ENCODE measurements around the gene LEMD2. TPM values are rescaled to one million over a fixed set of nuclear protein-coding genes. Genes with fewer than 3 reads are reported as not detected.

The LEMD2 gene
- total and polyA plus RNA-seq, 2 donors (not counting 3 experiments of a cell fraction or from before 2014, with no cell fraction given) = 61.1 to 81.8 TPM

DNA sequence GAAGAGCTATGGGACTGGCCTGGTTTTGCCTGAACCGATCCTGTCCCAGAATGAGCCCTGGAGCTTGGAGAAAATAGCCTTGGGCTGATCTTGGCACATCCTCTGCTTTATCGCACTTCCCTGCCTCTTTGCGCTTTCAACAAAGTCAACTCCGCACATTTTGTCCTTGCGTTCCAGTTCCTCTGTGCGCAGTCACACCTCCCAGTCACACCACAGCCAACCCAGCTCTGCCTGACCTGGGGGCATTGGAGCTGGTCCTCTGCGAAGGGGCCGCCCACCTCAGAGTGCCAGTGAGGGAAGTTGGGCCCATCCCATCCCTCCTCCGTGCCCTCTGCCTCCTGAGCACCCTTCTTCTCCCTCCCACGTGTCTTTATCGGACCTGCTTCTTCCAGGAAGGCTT lies 60.5 kb downstream of the LEMD2 start:
- no peak overlapping the region for H3K27ac ChIP-seq (ENCODE audit: insufficient read depth, low read depth, low read length)
- H3K4me2 ChIP-seq (ENCODE audit: insufficient read depth, low read length) = no peak overlapping the region
- H3K9me1 ChIP-seq (replicated peaks; ENCODE audit: control insufficient read depth, extremely low read depth, insufficient read depth, low read length) = no peaks in the 10 kb centered on the region
- H3K79me2 ChIP-seq (ENCODE audit: control insufficient read depth, insufficient read depth, low read length) = no peaks in the 10 kb centered on the region
- no peaks in the 10 kb centered on the region for H3K9me3 ChIP-seq (replicated peaks; ENCODE audit: control insufficient read depth, insufficient read depth, low read length)
- FAIRE-seq (no peak), DNase-seq (ENCODE audit: low read depth, low spot score) (no peak)
- intact Hi-C loops (cut with micrococcal nuclease) = no loop called here
- peaks cover 5% of the 10 kb centered on the region in 2 experiments for H3K27me3 ChIP-seq (ENCODE audit: control insufficient read depth in 2 of 2, insufficient read depth in 2 of 2, low read length in 2 of 2)
- ChIA-PET POLR2A (no interaction called here), CTCF (interaction anchor here (1.0 kb wide), 1 partner anchor 17 kb away, joined by 3 read pairs; the partner anchor contains the start of gene UQCC2)
- TF ChIP-seq, protein P1, sequence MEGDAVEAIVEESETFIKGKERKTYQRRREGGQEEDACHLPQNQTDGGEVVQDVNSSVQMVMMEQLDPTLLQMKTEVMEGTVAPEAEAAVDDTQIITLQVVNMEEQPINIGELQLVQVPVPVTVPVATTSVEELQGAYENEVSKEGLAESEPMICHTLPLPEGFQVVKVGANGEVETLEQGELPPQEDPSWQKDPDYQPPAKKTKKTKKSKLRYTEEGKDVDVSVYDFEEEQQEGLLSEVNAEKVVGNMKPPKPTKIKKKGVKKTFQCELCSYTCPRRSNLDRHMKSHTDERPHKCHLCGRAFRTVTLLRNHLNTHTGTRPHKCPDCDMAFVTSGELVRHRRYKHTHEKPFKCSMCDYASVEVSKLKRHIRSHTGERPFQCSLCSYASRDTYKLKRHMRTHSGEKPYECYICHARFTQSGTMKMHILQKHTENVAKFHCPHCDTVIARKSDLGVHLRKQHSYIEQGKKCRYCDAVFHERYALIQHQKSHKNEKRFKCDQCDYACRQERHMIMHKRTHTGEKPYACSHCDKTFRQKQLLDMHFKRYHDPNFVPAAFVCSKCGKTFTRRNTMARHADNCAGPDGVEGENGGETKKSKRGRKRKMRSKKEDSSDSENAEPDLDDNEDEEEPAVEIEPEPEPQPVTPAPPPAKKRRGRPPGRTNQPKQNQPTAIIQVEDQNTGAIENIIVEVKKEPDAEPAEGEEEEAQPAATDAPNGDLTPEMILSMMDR (IDR thresholded peaks at IDR 0.05; ENCODE audit: extremely low read depth in 1 of 2, insufficient read depth in 1 of 2, low read depth in 1 of 2, low read length in 2 of 2) = no peak
- TF ChIP-seq MYC (IDR thresholded peaks at IDR 0.05; ENCODE audit: low read depth, low read length) (no peak), JUN (IDR thresholded peaks at IDR 0.05; ENCODE audit: borderline replicate concordance, insufficient read depth, insufficient read length, low read depth) (no peak), POLR2AphosphoS5 (IDR thresholded peaks at IDR 0.05; ENCODE audit: insufficient read depth, low read depth, low read length) (no peak), EZH2 (IDR thresholded peaks at IDR 0.05; ENCODE audit: borderline replicate concordance, low read depth, low read length, severe bottlenecking) (no peak), POLR2A (IDR thresholded peaks at IDR 0.05; ENCODE audit: low read depth, low read length) (no peak), FOS (IDR thresholded peaks at IDR 0.05; ENCODE audit: borderline replicate concordance, insufficient read depth, low read length) (no peak)
- TF ChIP-seq, protein P2, sequence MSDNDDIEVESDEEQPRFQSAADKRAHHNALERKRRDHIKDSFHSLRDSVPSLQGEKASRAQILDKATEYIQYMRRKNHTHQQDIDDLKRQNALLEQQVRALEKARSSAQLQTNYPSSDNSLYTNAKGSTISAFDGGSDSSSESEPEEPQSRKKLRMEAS (IDR thresholded peaks at IDR 0.05; ENCODE audit: insufficient read depth, insufficient read length) = no peak
- H3K36me3 ChIP-seq (ENCODE audit: control insufficient read depth in 2 of 2, extremely low read depth in 1 of 2, insufficient read depth in 2 of 2, low read length in 2 of 2) = no peaks in the 10 kb centered on the region
- no peaks in the 10 kb centered on the region for H4K20me1 ChIP-seq (replicated peaks; ENCODE audit: control insufficient read depth, extremely low read depth, insufficient read depth, low read length)
- H3K9ac ChIP-seq (replicated peaks; ENCODE audit: extremely low read depth, insufficient read depth, low read length) = no peak overlapping the region
- dilution Hi-C loops (cut with MboI; ENCODE audit: extremely low pct_ligation_motif_present, low sequenced_read_pairs) = no loop called here
- H2AFZ ChIP-seq (ENCODE audit: low read depth, low read length) = no peak overlapping the region
- H3K4me1 ChIP-seq (ENCODE audit: control insufficient read depth, extremely low read depth, insufficient read depth, low read length) = no peaks in the 10 kb centered on the region
- no TSS peak for BruUV-seq (replicated peaks)
- no peak overlapping the region for H3K4me3 ChIP-seq (replicated peaks in 1 of 3; ENCODE audit: insufficient read depth in 1 of 3, low read depth in 1 of 3, low read length in 3 of 3)
